HEK293T (cell line): Measurements from ENCODE around the gene ESRP2.

Experiments used
- CTCF ChIA-PET: fragments of 350-600 bp; formaldehyde crosslinking; extraction: SDS; loops from one replicate; lab custom pipeline; 2021; ENCODE audit warnings: antibody characterized with exemption, inconsistent platforms; lab: Yijun Ruan, JAX
- POLR2A ChIA-PET: fragments of 350-600 bp; formaldehyde crosslinking; extraction: SDS; loops from one replicate; lab custom pipeline; 2020; ENCODE audit warnings: antibody characterized with exemption, inconsistent platforms; lab: Yijun Ruan, JAX
- DNase-seq: peaks from one replicate; pipeline ENCODE4 v3.0.0; 2012; ENCODE audit warnings: mixed read lengths; ENCODE audit errors: extremely low spot score
- ARNT ChIP-seq: fragments of 450-650 bp; IDR thresholded peaks from 2 replicates; pipeline ENCODE4 v1.6.1; 2017; ENCODE audit warnings: mild to moderate bottlenecking
- BHLHE40 ChIP-seq: fragments of 450-650 bp; IDR thresholded peaks from 2 replicates; pipeline ENCODE4 v1.6.1; 2016; ENCODE audit warnings: mild to moderate bottlenecking, moderate library complexity, borderline replicate concordance
- CTBP1 ChIP-seq: fragments of 450-650 bp; IDR thresholded peaks from 2 replicates; pipeline ENCODE4 v1.6.1; 2016; ENCODE audit warnings: borderline replicate concordance
- ELF4 ChIP-seq: fragments of 450-650 bp; IDR thresholded peaks from 2 replicates; pipeline ENCODE4 v1.6.1; 2017; ENCODE audit warnings: antibody characterized with exemption
- FOXA1 ChIP-seq: fragments of 450-650 bp; IDR thresholded peaks from 2 replicates; pipeline ENCODE4 v1.6.1; 2016; ENCODE audit warnings: mild to moderate bottlenecking
- FOXK2 ChIP-seq: fragments of 450-650 bp; IDR thresholded peaks from 2 replicates; pipeline ENCODE4 v1.6.1; 2016; ENCODE audit warnings: mild to moderate bottlenecking
- FOXM1 ChIP-seq: fragments of 450-650 bp; IDR thresholded peaks from 2 replicates; pipeline ENCODE4 v1.6.1; 2017; ENCODE audit warnings: mild to moderate bottlenecking, borderline replicate concordance
- HDGF ChIP-seq: fragments of 450-650 bp; IDR thresholded peaks from 2 replicates; pipeline ENCODE4 v1.6.1; 2017; ENCODE audit warnings: antibody characterized with exemption, borderline replicate concordance
- L3MBTL2 ChIP-seq: fragments of 450-650 bp; conservative IDR thresholded peaks from 2 replicates; pipeline ENCODE4 v1.6.1; 2016; ENCODE audit warnings: mild to moderate bottlenecking
- LEF1 ChIP-seq: fragments of 450-650 bp; IDR thresholded peaks from 2 replicates; pipeline ENCODE4 v1.6.1; 2017; ENCODE audit warnings: mild to moderate bottlenecking, borderline replicate concordance
- NFRKB ChIP-seq: fragments of 450-650 bp; IDR thresholded peaks from 2 replicates; pipeline ENCODE4 v1.6.1; 2016; ENCODE audit warnings: mild to moderate bottlenecking, moderate library complexity
- SP1 ChIP-seq: fragments of 450-650 bp; IDR thresholded peaks from 2 replicates; pipeline ENCODE4 v1.6.1; 2017
- SUZ12 ChIP-seq: fragments of 450-650 bp; IDR thresholded peaks from 2 replicates; pipeline ENCODE4 v1.6.1; 2016; ENCODE audit warnings: mild to moderate bottlenecking
- TARDBP ChIP-seq: fragments of 450-650 bp; IDR thresholded peaks from 2 replicates; pipeline ENCODE4 v1.6.1; 2016
- ZNF384 ChIP-seq: fragments of 450-650 bp; IDR thresholded peaks from 2 replicates; pipeline ENCODE4 v1.6.1; 2016
- TF ChIP-seq, protein P1 (sequence below): fragments of 450-650 bp; IDR thresholded peaks from 2 replicates; pipeline ENCODE4 v1.6.1; 2016

ESRP2 gene

DNA sequence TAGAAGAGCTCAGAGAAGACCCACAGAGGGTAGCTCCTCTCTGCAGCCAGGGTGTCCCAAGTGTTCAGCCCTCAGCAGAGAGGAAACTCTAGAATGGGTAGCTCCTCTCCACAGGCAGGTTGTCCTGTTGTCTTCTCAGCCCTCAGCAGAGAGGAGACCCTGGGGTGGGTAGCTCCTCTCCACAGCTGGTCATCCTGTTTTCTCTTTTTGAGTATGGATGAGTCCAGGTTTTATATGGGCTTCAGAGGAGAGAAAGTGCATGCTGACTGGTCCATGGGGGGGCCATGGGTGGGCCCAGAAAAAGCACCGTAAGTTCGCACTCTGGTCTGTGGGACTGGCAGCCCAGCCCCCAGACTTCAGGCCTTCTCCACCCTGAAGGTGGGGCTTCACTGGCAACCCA is 48.4 kb downstream of the ESRP2 start:
- TF ChIP-seq FOXA1, result no peak
- no peak for TF ChIP-seq HDGF
- no peak for TF ChIP-seq LEF1
- TF ChIP-seq NFRKB, result no peak
- TF ChIP-seq ARNT, result no peak
- no peak for TF ChIP-seq FOXM1
- no peak for TF ChIP-seq BHLHE40
- no peak for TF ChIP-seq FOXK2
- TF ChIP-seq ZNF384, result no peak
- TF ChIP-seq SUZ12, result no peak
- TF ChIP-seq CTBP1, result no peak
- TF ChIP-seq L3MBTL2, result no peak
- TF ChIP-seq SP1, result no peak
- no peak for TF ChIP-seq TARDBP
- TF ChIP-seq, protein P1, sequence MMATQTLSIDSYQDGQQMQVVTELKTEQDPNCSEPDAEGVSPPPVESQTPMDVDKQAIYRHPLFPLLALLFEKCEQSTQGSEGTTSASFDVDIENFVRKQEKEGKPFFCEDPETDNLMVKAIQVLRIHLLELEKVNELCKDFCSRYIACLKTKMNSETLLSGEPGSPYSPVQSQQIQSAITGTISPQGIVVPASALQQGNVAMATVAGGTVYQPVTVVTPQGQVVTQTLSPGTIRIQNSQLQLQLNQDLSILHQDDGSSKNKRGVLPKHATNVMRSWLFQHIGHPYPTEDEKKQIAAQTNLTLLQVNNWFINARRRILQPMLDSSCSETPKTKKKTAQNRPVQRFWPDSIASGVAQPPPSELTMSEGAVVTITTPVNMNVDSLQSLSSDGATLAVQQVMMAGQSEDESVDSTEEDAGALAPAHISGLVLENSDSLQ, result no peak
- no peak for TF ChIP-seq ELF4
- CTCF ChIA-PET, result no interaction called here
- no peak for DNase-seq
- POLR2A ChIA-PET, result no interaction called here

DNA sequence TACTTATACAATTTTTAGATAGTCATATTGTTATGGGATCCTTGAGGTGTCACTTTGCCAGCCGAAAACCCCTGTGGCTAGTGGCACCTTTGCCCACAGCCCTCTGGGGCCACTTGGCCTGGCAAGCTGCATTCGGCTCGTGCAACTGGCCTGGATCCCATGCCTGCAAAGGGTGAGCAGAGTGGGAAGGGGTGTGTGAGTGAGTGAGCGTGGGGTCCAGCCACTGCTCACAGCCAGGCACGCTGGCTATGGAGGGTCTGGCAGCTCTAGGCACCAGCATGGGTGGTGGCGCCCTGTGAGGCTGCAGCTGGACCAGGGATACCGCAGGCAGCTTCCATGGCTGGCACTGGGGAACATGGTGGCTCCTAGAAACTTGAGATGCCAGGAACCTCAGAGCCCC is 49.0 kb downstream of the ESRP2 start:
- CTCF ChIA-PET, result no interaction called here
- POLR2A ChIA-PET, result no interaction called here
- no peak for DNase-seq
- TF ChIP-seq TARDBP, result no peak
- no peak for TF ChIP-seq LEF1
- no peak for TF ChIP-seq ARNT
- no peak for TF ChIP-seq L3MBTL2
- no peak for TF ChIP-seq NFRKB
- TF ChIP-seq ZNF384, result no peak
- no peak for TF ChIP-seq CTBP1
- no peak for TF ChIP-seq BHLHE40
- TF ChIP-seq, protein P1, result no peak
- no peak for TF ChIP-seq FOXK2
- TF ChIP-seq FOXM1, result no peak
- TF ChIP-seq ELF4, result no peak
- no peak for TF ChIP-seq SUZ12
- TF ChIP-seq FOXA1, result no peak

DNA sequence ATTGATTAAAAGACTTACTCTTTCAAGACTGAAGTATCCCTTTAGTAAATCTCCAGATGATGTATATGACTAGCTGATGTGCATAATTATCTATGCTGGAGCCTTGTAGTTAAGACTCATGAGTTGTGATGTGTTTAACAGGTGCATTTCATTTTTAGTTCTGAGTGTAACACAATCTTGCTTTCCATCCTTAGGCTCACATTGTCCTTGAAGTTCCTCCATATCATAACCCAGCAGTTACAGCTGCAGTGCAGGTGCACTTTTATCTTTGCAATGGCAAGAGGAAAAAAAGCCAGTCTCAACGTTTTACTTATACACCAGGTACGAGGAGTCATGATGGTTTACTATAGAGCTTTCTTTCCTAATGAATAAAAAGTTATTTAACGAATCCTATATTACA is 52.9 kb downstream of the ESRP2 start:
- no peak for DNase-seq
- ChIA-PET CTCF (no interaction called here), POLR2A (interaction anchor here (1.2 kb wide), 1 partner anchor 98 kb away, joined by 3 read pairs; the partner anchor contains the start of gene NFATC3)
- no peak for TF ChIP-seq LEF1
- no peak for TF ChIP-seq ELF4
- TF ChIP-seq NFRKB, result no peak
- TF ChIP-seq, protein P1, result no peak
- TF ChIP-seq BHLHE40, result no peak
- no peak for TF ChIP-seq L3MBTL2
- no peak for TF ChIP-seq ARNT
- TF ChIP-seq TARDBP, result no peak
- TF ChIP-seq CTBP1, result no peak
- no peak for TF ChIP-seq HDGF
- TF ChIP-seq SUZ12, result no peak
- TF ChIP-seq FOXK2, result no peak
- TF ChIP-seq FOXM1, result no peak
- no peak for TF ChIP-seq SP1
- TF ChIP-seq FOXA1, result no peak
- TF ChIP-seq ZNF384, result no peak

DNA sequence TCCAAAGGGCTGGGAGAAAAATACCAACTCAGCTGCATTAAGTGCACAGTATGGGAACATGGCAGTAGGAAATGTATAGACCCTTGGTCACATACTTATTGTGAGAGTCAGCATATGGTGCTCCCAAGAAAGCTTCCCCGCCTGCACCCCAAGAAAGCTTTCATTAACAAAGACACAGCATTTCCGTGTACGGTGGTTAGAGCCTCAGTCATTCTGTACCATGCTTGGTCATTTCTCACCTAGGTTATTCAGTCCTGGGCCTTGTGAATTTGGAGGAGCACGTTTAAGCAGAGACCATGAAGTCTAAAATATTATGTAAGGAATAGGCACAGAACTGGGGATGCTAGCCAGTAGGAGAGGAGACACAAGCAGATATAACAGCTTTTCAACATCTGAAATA is 56.1 kb downstream of the ESRP2 start:
- no peak for DNase-seq
- ChIA-PET CTCF (no interaction called here), POLR2A (no interaction called here)
- no peak for TF ChIP-seq ELF4
- no peak for TF ChIP-seq L3MBTL2
- TF ChIP-seq ZNF384, result no peak
- no peak for TF ChIP-seq FOXK2
- no peak for TF ChIP-seq FOXM1
- TF ChIP-seq HDGF, result no peak
- TF ChIP-seq LEF1, result no peak
- TF ChIP-seq BHLHE40, result no peak
- no peak for TF ChIP-seq SUZ12
- TF ChIP-seq, protein P1, result no peak
- TF ChIP-seq TARDBP, result no peak
- TF ChIP-seq CTBP1, result no peak
- no peak for TF ChIP-seq SP1
- TF ChIP-seq FOXA1, result no peak
- TF ChIP-seq ARNT, result no peak
- TF ChIP-seq NFRKB, result no peak

DNA sequence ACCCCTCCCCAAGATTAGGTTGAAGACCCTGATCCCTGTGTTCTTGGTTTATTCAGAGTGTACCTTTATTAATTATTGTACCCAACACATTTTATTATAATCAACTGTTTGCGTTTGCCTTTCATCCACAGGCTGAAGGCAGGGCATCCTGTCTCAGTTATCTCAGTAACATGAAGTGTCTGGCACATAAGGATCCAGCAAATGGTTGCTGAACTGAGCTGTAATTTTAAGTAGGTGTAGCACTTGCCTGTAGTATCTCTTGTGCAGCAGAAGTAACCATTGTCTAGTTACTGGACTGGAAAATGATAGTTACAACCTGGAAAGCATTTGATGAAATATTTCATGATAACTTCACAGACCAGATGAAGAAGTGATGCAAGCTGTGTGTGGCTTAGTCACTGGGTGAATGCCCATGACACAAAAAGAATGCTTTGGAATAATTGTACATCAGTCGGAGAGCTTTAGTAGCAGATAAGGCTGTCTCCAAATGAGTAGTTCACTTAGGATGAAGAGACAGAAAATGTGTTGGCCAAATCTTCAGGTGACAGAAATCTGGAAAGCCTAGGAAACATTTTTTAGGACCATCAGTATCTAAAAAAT is 56.6 kb downstream of the ESRP2 start:
- POLR2A ChIA-PET, result no interaction called here
- CTCF ChIA-PET, result no interaction called here
- TF ChIP-seq FOXM1, result no peak
- no peak for TF ChIP-seq BHLHE40
- TF ChIP-seq CTBP1, result no peak
- TF ChIP-seq NFRKB, result no peak
- TF ChIP-seq, protein P1, result no peak
- no peak for TF ChIP-seq L3MBTL2
- DNase-seq, result no peak
